GM12892 (cell line): Measurements from ENCODE around the gene MEGF11.

Source experiments
- POLR2A ChIP-seq: IDR thresholded peaks from 2 replicates; pipeline ENCODE4 v1.6.1; 2011; ENCODE audit warnings: low read depth, low read length, control low read depth
- TAF1 ChIP-seq: IDR thresholded peaks from 2 replicates; pipeline ENCODE4 v1.6.1; 2011; ENCODE audit warnings: low read depth, mild to moderate bottlenecking, control low read depth, low read length, borderline replicate concordance

DNA sequence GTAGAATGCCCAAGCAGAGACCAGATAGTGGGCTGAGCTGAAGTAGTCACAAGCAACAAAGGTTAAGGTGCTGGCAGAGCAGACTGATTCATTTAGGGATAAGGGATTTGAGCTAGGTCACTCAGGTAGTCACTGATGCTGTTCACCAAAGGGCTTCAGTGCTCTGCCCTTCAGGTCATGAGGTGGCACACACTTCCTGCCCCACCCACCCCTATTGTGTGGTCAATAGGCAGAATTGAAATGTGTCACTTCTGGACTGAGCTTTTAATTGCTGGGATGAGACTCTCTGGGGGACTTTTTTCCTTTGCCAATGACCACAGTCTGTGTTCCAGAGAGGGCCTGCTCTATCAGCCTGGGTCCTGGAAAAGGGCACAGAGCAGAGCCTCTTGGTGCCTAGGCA lies 37.0 kb upstream of the MEGF11 start:
- TF ChIP-seq TAF1 (no peak), POLR2A (no peak)
